ENCODE results near the gene SCGB3A1.

Gene SCGB3A1

GRCh38 chr5:180636016-180636402 lies 44.7 kb upstream of the SCGB3A1 start:
- no peak for DNase-seq (ENCODE audit: low spot score)
- in situ Hi-C loops (cut with MboI; ENCODE audit: low sequenced_read_pairs, unreplicated experiment) = no loop called here
- TF ChIP-seq, protein P1, sequence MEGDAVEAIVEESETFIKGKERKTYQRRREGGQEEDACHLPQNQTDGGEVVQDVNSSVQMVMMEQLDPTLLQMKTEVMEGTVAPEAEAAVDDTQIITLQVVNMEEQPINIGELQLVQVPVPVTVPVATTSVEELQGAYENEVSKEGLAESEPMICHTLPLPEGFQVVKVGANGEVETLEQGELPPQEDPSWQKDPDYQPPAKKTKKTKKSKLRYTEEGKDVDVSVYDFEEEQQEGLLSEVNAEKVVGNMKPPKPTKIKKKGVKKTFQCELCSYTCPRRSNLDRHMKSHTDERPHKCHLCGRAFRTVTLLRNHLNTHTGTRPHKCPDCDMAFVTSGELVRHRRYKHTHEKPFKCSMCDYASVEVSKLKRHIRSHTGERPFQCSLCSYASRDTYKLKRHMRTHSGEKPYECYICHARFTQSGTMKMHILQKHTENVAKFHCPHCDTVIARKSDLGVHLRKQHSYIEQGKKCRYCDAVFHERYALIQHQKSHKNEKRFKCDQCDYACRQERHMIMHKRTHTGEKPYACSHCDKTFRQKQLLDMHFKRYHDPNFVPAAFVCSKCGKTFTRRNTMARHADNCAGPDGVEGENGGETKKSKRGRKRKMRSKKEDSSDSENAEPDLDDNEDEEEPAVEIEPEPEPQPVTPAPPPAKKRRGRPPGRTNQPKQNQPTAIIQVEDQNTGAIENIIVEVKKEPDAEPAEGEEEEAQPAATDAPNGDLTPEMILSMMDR (IDR thresholded peaks at IDR 0.05; ENCODE audit: borderline replicate concordance, control extremely low read depth, extremely low read depth, insufficient read depth, missing control alignments) = no peak

- no peak for DNase-seq (ENCODE audit: low spot score)
- in situ Hi-C loops (cut with MboI; ENCODE audit: low sequenced_read_pairs, unreplicated experiment) = no loop called here
- TF ChIP-seq, protein P1 (IDR thresholded peaks at IDR 0.05; ENCODE audit: borderline replicate concordance, control extremely low read depth, extremely low read depth, insufficient read depth, missing control alignments) = no peak
Measured at GRCh38 chr5:180633283-180634177, 42.2 kb upstream of the SCGB3A1 start.

DNA sequence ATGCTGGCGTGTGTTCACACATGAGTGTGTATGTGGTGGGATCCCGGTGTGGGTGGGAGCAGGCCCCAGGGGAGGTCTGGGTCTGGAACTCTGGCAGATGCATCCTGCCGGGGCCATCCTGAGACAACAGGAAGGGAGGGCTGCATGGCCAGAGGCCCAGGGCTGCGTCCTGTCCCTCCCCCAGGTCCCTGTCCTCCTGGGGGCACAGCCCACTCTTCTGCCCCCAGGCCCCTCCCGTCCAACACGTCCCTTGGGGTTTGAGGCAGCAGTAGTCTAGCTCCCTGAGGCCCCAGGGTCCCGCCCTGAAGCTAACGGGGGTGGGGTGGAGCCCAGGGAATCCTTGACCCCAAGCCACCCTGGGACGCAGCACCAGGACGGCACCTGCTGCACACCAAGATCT lies 41.5 kb upstream of the SCGB3A1 start:
- TF ChIP-seq, protein P1 (IDR thresholded peaks at IDR 0.05; ENCODE audit: borderline replicate concordance, control extremely low read depth, extremely low read depth, insufficient read depth, missing control alignments) = no peak
- in situ Hi-C loops (cut with MboI; ENCODE audit: low sequenced_read_pairs, unreplicated experiment) = no loop called here
- no peak for DNase-seq (ENCODE audit: low spot score)

DNA sequence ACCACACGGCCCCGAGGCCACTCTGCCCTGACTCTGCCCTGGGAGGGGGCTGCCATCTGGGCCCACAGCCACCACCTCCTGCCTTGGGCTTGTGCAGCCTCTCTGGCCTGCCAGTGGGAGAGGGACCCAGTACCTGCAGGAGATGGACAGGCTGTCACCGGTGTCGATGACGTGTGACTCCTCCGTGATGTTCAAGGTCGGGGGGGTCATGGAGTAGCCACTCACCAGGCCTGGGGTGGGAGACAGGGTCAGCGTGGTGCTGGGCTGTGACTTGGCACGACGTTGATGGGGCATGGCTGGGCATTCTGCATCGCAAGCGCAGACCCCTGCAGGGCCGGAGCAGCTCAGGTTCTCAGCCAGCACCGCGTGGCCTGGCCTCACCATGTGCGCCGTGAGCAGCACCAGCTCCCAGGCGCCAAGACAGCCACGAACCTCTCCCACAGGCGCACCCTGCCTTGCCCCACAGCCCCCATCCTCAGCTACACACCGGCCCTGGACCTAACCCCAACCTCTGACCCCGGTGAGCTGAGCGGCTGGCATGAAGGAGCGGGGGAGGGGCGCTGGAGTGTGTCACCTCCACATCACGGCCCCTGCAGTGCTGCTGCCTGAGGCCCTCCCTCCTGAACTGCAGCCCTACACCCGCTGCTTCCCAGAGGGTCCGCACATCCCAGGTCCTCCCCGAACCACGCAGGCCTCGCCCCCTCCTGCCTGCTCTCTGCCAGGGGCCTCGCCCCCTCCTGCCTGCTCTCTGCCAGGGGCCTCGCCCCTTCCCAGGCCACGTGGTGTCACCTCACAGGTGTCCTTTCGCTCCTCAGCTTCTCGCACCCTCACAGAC lies 40.5 kb upstream of the SCGB3A1 start:
- TF ChIP-seq, protein P1 (IDR thresholded peaks at IDR 0.05; ENCODE audit: borderline replicate concordance, control extremely low read depth, extremely low read depth, insufficient read depth, missing control alignments) = no peak
- in situ Hi-C loops (cut with MboI; ENCODE audit: low sequenced_read_pairs, unreplicated experiment) = no loop called here
- DNase-seq (ENCODE audit: low spot score) = no peak

DNA sequence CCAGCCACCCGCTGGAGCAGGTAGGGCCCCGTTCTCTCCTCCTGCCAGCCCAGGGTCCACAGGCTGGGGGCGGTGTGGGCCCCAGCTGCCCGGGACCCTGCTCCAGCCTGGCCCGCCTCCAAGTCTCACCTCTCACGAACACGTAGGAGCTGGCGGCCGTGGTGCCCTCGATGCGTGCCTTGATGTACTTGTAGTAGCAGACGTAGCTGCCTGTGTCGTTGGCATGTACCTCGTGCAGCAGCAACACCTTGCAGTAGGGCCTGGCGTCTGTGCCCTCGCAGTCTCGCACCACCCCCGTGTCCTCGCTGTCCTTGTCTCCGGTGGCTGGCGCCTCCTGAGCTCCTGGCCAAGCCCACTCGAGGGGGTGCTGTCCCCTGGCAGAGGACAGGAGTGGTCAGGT lies 39.1 kb upstream of the SCGB3A1 start:
- DNase-seq (ENCODE audit: low spot score) = no peak
- in situ Hi-C loops (cut with MboI; ENCODE audit: low sequenced_read_pairs, unreplicated experiment) = no loop called here
- TF ChIP-seq, protein P1 (IDR thresholded peaks at IDR 0.05; ENCODE audit: borderline replicate concordance, control extremely low read depth, extremely low read depth, insufficient read depth, missing control alignments) = no peak

- TF ChIP-seq, protein P1 (IDR thresholded peaks at IDR 0.05; ENCODE audit: borderline replicate concordance, control extremely low read depth, extremely low read depth, insufficient read depth, missing control alignments) = no peak
- in situ Hi-C loops (cut with MboI; ENCODE audit: low sequenced_read_pairs, unreplicated experiment) = no loop called here
- DNase-seq (ENCODE audit: low spot score) = no peak
Measured at GRCh38 chr5:180629831-180630382, 38.6 kb upstream of the SCGB3A1 start.
